Measurements from ENCODE around the gene RIPOR3.

The RIPOR3 gene

DNA sequence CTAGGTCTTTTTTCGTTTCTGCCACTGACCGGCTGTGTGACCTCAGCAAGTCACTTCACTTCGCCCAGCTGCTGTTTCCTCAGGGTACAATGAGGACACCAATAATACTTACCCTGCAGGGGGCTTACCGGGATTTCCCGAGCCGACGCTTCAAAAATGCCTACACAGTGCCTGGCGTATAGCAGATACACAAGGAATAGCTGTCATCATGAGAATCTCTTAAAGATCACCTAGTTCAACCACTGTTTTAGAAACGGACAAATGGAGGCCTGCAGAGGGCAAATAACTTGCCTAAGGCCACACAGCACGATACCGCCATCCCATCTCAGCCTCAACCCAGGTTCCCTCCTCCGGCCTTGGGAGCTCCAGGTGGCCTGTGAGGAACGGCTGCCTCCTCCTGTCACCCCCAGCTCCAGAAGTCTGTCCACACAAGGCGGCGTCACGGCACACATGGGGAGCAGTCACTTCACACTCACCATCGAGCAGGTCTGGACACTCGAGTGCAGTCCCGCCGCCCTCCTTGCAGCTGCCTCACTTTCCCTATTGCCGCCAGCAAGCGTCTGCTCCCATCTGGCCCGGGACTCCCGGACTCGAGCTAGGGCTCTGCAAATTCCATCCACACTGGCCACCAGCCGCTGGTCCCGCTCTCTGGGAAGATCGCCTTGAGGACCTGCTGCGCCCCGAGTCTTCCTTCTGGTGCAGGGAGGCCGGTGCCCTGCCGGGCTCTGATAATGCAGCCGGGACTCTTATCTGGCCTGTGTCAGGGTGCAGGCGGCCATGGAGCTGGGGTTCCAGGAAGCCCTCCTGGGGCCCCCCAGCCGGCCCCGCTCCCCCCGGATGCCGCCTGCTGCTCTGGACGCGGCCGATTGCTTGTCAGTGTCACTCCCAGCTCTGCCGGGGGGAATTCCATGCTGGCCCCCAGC is at the start of gene RIPOR3:
RIPOR3 (minus strand) TSS at position 893 of the 923 bp plus-strand sequence; CDS start at position 479, 414 bp downstream.
- DNase-seq: peak; percentile 72

GRCh38 chr20:50737352-50737751 is 46.0 kb upstream of the RIPOR3 start:
- DNase-seq: no peak

GRCh38 chr20:50735813-50736212 is 44.5 kb upstream of the RIPOR3 start:
- no peak for DNase-seq

DNA sequence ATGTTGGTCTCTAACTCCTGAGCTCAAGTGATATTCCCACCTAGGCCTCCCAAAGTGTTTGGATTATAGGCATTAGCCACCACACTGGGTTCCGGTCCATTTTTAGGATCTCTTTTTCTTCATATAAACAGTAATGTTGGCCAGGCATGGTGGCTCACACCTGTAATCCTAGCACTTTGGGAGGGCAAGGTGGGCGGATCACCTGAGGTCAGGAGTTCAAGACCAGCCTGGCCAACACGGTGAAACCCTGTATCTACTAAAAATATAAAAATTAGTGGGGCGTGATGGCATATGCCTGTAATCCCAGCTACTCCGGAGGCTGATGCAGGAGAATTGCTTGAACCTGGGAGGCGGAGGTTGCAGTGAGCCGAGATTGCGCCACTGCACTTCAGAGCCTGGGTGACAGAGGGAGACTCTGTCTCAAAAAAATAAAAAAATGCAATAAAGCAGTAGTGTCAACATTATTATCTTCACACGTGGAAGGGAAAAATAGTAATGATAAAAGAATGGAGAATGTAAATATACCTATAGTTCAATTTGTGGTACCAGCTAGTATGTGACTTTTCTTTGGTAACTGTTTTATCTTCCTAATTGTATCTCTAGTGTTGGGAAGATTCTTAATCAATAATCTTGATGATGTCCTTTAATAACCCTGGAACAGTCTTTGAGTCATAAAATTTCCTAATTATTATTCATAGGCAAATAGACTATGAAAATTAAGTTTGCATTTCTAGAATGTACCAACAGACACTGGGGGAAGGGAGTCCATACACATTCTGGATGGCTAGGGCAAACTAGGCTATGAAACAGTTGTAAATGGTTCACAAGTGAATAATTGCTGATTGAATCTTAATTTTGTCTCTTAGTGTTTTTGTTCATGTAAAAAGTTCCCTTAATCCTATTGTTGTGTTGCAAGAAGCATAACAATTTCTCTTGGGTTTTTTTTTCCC is 43.7 kb upstream of the RIPOR3 start:
- no peak for DNase-seq

DNA sequence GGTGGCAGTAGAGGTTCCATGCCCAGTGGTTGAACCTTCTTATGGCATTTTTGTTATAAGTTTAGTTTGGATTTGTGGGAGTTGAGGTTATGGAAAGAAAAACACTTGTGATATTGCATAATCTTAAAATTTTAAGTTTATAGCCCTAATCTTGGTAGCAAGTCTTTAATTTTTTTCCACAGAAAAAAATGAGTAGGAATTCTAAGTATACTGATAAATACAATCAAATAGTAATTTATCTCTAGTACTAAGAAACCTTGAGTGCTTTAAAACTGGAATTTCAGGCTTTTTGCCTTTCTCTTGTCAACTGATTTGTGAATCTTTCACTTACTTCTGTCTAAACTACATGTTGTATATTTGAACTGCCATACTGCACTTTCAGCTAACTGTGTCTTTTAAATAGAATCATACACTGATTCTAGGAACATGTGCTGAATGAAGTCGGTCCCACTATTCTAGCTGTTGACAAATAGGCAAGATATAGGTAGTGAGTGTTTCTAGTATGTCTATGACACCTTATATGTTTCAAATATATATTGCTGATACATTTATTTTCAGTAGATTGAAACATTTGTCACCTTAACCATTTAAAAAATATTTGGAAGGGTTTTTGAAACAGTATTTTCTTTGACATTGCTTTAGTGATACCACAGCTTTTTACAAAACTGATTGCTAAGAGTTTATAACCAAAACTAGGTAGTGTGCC is 42.5 kb upstream of the RIPOR3 start:
- DNase-seq: no peak

DNA sequence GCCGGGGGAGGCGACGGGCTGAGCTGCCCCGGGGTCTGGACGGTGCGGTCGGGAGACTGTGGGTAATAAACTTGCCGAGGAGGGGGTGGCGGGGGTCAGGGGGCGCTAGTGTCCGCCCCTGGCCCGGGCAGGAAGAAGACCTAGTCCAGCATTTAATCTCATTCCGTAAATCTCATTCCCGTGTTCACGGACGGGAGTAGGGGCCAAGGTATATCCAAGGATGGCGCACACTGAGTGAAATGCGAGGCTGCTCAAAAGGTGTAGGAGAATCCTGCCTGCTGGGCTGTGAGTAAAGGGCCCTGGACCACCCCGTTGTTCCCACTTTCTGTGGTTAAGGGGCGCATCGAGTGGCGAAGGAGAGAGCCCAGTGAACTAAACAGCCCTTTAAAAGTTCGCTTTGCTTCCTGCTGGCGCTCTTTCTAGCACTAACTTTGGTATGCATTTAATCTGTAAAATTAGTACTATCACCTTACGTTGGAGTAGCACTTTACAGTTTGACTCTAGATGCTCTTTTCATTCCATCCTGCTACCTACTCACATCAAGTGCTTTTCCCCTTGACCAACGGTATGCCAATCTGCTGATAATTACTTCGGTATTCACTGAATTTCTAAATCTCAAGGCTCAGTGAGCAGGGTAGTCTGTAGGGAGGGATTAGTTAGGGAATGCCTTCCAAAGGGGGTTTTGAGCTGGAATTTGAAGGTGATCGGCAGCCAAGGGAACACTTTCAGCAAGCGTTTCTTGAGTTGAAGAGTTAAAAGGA is 40.8 kb upstream of the RIPOR3 start:
- peak; percentile 52 for DNase-seq

DNA sequence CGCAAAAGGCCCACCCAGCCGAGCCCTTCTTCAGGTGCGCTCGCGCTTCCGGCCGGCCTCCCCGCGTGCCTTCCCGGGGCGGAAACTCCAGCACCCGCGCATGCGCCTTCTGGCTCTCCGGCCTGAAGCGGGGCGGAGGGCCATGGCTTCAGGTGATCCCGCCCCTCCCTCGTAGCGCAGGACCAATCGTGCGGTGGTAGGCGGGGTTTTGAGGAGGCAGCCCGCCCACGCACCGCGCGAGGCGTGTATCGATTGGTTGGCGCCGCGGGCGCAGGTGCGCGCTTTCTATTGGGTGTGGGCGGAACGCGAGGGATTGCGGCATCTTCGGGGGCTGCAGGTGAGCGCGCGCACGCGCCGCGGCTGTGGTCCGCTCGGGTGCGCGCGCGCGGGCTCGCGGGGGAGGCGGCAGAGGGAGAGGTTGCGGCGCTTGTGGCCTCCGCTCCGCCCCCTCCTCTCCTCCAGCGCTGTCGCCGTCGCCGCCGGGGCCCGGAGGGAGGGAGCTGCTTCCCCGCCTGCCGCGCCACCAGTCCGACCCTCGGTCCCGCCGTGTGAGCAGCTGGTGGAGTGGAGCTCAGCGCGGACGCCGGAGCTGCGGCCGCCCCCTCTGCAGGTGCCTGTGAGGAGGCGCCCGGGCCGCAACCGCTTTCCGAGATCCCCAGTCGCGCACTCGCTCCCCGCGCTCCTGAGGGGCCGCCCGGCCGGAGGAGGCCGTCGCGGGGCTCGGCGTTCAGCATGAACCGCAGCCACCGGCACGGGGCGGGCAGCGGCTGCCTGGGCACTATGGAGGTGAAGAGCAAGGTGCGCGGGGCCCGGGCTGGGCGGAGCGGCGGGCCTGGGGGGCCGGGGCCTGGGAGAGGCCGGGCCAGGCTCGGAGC is 40.0 kb upstream of the RIPOR3 start, which contains the start of gene PARD6B:
PARD6B (plus strand) TSS at position 526 of the 875 bp plus-strand sequence; CDS start at position 733, 207 bp downstream.
- DNase-seq: peak; percentile 100

DNA sequence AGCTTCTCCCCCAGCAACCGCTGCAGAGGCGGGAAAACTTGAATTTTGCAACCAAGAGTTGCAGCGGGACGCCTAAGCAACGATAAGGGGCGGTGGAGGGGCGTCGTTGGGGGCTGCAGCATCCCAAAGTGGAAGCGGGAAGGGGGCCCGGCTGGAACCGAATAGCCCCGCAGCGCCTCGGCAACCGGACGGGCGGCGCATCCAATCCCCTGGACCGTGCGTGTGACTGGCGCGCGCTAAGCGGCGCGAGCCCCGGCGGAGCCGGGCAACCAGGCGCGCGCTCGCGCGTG is 39.4 kb upstream of the RIPOR3 start:
- DNase-seq: no peak

GRCh38 chr20:50729901-50730764 is 38.8 kb upstream of the RIPOR3 start:
- DNase-seq: no peak

- no peak for DNase-seq
These were observed 37.9 kb upstream of the RIPOR3 start for GRCh38 chr20:50728981-50729874.

- DNase-seq: no peak
These were observed 37.2 kb upstream of the RIPOR3 start for GRCh38 chr20:50728486-50728980.

DNA sequence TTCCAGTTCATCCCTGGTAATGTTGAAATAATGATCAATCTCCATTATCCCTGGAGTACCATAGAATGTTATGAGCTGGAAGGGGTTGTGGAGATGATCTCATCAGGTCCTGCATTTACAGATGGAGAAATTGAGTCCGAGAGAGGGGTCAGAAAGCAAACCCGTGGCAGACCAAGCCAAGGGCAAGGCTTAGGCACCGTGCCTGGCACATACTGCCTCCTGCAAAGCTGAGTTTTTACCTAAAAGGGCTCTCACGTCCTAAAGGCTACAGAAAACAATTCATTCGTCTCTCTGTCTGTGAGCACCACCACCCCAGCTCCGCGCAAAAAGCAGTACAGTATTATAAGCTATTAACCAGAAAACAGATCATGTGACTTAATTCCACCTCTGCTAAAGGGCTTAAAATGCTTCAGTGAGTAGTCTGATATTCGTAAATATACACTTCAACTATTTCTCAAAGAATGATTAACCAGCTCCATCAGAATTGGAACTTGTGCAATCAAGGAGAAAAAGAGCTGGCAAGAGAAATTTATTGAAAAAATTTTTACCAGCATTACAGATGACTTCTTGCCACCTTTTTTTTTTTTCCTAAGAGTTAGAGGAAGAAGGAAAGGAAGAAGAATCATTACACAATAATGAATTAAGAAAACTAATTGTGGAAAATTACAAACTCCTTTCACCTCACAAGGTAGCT is 36.6 kb upstream of the RIPOR3 start:
- DNase-seq: no peak

DNA sequence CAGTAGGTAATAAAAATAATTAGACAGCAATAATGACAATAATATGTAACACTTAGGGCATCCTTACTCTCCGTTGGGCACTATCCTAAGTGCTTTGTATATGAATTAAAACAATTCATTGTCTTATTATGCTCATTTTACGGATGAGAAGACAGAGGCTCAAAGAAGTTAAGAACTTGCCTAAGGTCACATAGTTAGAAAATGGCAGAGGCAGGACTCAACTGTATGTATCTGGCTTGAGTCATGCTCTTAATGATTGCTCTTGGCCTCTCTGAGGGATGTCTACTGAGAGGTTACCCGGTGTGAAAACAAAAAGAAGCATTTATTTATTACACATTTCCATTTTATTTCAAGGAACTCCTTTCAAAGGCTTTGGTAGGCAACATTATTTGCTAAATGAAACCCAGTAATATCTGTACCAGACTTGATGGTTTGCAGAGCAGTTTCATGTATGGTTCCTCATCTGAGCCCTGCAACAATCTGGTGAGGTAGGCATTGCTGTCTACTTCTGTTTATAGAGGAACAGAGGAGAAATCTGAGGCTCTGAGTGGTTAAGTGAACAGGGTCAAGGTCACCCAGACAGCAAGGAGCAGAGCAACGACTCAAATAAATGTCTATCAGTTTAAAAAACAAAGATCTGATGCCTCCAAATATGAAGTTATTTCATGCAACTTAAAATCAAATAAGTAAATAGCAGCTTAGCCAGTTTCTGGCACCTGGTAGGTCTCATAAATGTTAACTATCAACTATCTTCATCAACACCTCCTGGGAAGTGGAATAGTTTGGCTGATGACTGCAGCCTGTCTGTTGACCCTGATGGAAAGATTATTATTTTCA is 35.8 kb upstream of the RIPOR3 start:
- no peak for DNase-seq

GRCh38 chr20:50725724-50726005 is 34.3 kb upstream of the RIPOR3 start:
- no peak for DNase-seq

GRCh38 chr20:50724851-50725723 is 33.7 kb upstream of the RIPOR3 start:
- no peak for DNase-seq

DNA sequence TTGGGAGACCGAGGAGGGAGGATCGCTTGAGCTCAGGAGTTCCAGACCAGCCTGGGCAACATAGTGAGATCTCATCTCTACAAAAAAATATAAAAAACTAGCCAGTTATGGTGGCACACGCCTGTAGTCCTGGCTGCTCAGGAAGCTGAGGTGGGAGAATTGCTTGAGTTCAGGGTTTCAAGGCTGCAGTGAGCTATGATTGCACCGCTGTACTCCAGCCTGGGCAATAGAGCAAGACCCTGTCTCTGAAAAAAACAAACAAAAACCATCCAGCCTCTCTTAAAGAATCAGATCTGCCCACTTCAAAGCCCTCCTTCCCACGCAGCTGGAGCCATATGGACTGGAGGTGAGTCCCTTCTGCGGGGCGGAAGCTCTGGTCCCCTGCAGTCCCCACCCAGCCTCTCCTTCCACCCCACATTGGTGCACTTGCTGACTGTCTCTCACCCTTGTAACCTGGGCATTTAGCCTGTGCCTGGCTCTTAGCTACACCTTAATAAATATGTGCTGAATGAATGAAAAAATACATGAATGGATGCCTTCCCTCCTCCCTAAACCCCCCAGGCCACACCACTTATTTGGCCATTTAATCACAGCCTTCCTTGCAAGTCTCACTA is 32.9 kb upstream of the RIPOR3 start:
- no peak for DNase-seq
